Activated CD4-positive, alpha-beta T cell treated with anti-CD3 and anti-CD28 coated beads for 1 hour (primary cell): ENCODE data around the gene TSHZ2.

Source experiments
- DNase-seq: peaks from one replicate; pipeline ENCODE4 v3.0.0-alpha.2; 2020

The TSHZ2 gene

DNA sequence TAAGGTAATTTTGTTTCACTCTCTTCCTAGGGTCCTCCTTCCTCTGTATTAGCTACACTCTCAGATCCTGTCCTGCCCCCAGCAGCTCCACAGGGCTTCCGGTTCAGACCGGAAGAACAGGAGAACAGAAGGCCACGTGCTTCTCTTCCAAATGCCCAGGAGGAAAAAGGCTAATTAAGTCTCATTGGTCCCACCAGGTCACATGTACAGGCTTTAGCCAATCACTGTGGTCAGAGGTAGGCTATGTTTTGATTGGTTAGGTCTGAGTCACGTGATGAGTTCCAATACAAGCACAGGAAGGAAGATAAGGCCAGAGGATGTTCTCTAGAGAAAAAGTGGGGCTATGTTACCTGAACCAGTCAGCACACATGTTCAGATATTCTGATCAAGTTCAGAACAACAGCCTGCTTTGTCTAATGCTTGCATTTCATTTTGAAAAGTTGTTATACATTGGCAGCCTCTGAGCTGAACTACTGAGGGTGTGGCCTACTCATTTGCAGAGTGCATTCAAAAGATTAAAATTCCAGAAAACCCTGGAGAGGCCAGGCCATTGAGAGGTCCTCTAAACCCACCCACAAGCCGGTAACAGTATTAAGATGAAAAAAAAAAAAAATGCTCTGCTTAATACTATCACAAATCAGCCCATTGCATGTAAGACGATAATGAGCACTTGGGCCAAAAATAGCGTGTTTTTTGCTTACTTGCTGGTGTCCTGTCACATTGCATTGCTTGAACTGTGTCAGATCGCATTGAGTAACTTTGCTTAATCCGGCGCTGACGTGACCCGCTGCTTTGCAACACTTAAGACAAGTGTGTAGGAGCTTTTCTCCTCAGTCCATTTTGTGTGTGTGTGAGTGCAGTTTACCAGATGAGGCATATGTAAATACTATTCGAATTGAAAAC lies 170.3 kb downstream of the TSHZ2 start:
- no peak for DNase-seq

DNA sequence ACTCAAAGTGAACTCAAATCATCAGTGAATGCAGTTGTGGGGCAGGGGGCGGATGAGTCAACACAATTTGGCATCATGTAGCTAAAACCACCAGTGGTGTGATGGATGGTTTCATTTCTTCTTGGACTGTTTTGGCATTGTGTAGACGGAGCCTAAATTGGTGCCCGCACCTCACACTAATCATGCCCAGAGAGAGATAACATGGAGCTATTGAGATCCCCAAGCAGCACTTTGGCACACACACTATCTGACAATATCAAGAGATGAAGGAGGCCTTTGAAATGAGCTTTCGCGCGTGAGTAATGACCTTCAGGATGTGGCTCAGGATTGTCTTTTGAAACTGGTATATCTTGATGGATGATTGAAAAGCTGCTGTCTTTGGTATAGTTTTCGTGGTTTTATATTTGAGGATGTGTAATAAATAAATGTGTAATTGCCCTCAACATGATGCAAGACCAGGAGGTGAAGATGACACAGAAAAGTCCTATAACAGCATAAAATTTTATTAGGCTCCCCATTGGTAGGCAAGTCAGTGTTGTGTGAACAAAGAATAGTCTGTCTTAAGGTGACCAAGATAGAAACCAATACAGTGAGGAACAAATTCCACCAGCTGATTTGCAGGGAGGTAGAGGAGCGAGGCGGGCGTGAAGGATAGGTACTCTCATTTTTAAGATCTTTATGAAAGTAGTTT lies 174.2 kb downstream of the TSHZ2 start:
- no peak for DNase-seq

DNA sequence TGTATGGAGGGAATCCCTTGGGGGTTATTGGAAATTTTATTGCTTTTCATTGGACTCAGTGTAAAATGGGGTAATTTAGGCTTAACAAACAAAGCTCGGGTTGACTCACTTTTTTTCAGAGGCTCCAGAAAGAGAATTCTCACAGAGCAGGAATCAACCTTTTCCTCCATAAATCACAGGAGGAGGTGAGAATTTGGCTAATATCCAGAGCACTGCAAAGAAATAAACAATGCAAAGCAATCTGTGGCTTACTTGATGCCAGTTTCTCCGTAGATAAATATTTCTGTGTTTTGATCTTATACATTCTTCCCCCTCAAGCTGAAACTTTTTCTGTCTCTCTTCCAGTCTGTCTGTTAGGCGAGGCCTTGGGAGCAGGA lies 176.6 kb downstream of the TSHZ2 start:
- no peak for DNase-seq

DNA sequence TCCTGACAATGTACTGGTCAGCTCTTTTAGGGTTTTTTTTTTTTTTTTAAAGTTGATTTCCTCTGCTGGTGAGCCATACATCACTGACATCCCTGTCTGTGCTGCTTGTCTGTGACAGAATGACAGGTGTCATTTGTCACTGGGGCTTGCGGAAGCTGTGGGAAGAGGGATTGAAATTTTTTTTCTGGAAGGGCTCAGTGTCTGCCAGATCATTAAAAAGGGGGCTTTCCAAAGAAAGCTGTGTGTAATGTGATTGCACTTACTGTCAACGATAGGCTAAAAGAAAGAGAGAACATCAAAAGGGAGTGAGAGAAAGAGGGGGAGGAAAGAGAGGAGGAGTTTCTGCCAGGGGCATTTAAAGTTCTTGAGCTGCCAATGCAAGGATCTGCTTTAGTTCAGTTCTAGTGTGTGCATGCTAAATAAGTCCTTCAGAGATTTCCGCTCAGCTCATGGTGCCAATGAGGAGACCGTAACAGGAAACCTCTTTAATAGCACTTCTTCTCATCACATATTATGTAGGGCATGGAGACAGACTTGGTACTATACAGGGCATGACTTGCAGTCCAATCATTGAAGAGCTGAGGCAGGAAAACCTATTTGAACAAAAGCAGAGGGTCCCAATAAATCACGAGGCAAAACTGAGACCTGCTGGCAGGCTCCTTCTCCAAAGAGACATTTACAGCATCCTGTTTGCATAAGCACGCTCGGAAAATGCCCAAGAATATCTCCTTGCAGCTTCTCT lies 177.2 kb downstream of the TSHZ2 start:
- no peak for DNase-seq

DNA sequence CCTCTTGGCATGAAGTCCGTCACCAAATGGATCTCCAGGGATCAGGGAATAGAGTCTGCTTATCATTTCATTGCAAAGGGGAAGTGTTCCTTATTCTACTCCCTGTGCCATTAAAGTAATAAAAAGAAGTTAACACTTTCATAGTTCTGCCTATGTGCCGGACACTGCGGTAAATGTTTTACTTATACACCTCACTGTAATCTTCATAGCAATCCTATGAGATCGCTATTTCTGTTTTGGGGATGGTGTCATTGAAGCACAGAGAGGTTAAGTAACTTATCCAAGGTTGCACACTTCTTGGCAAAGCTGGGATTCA lies 177.7 kb downstream of the TSHZ2 start:
- no peak for DNase-seq

DNA sequence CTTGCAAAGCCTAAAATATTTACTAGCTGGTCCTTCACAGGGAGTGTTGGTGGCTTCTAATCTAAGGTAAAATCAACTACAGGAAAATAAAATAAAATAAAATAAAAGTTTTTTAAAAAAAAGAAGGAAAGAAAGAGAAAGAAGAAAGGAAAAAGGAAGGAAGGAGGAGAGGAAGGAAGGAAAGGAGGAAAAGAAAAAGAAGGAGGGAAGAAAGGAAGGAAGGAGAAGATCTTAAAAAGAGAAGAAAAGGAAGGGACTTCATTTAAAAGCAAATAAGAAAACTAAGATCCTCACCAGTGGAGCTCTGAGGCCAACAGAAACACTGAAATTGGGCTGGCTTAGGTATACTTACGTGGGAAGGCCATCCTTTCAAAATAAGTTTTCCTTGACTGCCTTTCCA lies 178.4 kb downstream of the TSHZ2 start:
- no peak for DNase-seq

DNA sequence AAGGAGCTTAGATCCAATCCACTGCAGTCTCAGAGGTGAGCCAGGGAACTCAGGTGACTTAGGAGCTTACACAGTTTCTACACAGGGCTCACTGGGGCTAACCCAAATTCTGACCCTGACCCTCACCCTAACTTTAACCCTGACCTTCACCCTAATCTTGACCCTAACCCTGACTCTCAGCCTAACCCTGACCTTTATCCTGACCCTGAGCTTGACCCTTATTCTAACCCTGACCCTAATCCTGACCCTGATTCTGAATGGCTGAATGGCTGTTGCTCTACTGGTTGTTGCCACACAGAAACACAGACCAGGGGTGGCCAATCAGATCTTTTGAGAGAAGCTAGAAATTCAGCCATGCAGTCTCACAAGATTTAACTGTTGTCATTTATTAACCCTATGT lies 180.1 kb downstream of the TSHZ2 start:
- no peak for DNase-seq

DNA sequence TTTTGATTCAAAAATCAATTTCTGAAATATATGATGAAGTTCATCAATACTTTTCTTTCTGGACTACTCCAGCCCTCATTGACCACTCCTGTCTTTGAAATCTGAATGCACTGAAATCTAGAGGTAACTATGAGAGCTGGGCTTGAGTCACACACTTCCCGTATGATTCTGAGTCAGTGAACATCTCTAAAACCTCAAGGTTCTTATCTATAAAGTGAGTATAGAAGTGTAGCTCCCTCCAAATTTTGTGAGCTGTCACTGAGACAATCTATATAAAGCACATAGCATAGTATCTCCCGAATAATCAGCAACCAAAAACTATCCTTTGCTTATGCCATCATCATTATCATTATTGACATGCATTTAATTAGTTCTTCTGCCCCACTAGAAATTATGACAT lies 182.4 kb downstream of the TSHZ2 start:
- no peak for DNase-seq

DNA sequence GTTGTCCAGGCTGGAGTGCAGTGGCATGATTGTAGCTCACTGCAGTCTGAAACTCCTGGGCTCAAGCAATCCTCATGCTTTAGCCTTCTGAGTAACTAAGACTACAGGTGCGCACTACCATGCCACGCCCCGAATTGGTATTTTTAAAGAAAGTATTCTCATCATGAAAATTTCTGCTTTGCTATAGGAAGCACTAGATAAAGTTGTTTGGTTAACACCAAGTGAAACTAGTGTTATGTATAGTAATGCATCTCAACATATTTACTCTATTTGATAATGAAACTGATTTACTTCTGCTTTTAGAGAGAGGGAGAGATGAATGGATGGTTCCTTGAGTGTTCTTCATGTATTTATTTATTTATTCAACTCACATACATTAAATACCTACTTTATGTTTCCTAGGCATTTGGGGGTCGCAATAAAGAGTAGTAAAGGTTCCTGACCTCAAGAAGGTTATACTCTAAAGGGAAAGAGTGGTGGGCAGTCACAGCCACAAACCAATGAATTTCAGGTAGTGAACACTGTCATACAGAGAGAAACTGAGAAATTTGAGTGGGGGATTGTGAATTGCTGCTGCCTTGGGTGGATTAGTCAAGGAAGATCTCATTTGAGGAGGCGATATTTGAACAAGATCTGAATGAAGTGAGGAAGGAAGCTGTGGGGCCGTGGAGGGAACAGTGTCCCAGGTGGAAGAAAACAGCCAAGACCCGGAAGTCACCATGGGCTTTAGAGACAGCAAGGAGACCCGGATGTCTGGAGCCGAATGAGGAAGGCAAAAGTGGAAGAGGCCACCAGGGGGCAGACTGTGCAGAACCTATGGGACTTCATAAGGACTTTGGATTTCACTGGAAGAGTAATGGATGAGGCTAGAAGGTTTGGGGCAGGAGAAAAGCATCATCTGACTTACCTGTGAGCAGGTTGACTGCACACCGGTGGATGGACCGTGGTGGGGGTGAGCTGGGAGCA lies 185.6 kb downstream of the TSHZ2 start:
- DNase-seq = no peak

DNA sequence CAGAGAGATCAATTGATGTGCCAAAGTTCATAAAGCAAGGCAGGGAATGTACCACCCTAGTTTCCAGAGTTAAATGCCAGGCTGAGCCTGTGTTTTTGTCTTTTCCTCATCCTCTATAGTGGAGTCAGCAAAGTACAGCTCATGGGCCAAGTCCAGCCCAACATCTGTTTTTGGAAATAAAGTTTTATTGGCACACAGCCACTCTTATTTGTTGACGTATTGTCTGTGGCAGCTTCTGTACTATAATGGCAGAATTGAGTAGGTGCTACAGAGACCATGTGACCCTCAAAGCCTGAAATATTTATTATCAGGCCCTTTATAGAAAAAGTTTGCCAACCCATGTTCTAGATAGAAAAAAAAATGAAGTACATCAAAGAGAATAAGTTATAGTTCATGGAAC lies 187.0 kb downstream of the TSHZ2 start:
- DNase-seq = no peak

DNA sequence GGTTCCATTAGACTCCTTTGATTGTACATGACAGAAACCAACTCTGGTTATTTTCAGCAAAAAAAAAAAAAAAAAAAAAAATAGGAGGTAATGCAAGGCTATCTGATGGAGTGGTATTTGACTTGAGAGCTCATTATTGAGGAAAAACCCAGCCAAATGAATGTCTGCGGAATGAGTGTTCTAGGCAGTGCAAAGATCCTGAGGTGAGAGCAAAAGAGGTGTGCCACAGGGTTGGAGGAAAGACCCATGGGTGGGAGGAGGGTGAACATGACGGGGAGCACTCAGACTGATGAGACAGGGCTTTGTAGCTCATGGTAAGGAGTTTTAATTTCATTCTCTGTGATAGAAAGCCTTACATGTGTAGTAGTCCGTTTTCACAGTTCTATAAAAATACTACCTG lies 188.9 kb downstream of the TSHZ2 start:
- DNase-seq = no peak

DNA sequence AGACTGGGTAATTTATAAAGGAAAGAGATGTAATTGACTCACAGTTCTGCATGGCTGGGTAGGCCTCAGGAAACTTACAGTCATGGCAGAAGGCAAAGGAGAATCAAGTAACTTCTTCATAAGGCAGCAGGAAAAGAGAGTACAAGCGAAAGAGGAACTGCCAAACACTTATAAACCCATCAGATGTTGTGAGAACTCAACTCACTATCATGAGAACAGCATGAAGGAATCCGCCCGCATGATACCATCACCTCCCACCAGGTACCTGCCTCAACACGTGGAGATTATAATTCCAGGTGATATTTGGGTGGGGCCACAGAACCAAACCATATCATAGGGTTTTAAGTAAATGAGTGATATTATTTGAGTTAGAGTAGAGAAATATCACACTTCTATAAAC lies 189.3 kb downstream of the TSHZ2 start:
- no peak for DNase-seq

DNA sequence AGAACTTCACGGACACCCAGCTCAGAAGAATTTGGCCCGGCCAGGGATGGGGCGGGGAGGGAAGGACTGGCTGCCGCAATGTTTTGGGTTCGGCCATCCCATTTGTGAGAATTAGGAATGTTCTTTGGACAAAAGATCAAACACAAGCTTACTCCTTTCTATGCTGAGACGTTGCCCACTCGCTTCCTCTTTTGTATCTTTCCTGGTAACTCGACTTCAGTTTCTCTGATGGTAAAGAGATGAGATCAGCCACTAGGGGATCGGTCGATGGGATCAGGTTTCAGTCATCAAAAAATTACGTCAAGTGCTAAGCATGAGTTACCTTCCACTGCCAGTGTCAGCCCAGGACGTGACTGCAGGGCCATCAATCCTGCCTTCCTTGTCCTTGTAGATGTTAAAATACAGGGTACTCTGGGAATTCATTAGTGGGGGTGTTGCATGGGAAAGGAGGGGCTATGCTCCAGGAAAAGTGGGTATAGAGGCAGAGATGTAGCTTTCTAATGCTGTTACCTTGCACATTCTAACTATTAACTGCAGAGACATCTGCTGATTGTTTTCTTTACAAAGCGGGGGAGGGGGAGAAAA lies 190.2 kb downstream of the TSHZ2 start:
- DNase-seq = no peak

DNA sequence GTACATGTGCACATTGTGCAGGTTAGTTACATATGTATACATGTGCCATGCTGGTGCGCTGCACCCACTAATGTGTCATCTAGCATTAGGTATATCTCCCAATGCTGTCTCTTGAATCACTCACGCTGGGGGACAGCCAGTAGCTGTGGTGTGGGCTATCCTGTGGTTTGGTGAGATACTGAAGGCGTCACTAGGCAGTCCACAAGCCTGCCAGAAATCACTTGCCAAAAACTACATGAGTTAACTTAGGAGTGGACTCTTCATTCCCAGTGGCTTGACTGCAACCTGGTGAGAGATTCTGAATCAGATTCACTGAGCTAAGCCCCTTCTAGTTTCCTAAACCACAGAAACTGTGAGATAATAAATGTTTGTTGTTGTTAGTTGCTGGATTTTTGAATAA lies 191.3 kb downstream of the TSHZ2 start:
- DNase-seq = no peak

DNA sequence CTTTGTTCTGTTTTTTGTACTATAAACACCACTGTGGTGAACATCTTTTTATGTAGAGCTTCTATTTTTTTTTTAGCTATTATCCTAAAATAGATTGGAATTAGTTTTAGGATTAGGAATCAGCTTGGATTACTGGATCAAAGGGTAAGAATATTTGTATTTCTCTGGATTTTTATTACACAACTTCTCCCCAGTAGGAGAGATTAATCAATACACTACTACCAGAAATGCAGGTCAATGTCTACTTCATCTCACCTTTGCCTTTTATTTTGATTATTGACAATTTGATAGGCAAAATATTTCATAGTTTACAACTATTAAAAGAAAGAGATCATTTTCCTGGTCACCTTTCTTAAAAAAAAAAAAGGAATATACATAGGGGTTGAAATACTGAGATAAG lies 191.9 kb downstream of the TSHZ2 start:
- DNase-seq = no peak

DNA sequence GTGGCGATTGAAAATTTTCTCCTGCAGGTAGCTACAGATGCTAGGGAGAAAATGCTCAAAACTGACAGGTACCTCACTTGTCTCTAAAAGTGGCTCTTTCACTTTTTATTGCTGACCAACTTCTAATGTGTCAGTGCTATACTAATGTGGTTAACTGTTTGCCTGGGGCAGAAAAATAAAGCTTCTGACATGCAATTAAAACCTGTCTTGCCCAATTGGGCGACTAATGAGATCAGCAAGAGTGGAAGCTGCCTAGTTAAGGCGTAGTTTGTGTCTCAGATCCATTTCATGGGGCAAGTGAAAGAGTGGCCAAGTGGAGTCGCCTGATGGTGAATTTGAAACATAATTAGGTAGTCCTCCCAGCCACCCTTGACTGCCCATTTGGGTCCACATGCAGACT lies 193.3 kb downstream of the TSHZ2 start:
- DNase-seq = no peak

DNA sequence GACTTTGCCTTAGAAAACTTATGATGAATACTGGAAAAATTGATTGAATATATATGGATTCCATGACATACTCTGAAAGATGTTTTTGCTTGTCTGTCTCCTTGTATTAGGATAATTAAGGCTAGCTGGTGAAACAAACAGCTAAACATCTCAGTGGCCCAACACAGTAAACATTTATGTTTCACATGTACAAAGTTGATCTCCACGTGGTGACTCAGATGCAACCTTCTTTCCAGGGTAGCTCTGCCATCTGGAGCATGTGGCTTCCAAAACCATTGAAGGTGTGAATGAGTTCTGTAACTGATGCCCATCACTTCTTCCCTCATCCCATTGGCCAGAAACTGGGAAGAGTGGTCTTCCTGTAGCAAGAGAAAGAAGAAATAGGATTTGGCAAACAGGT lies 196.3 kb downstream of the TSHZ2 start:
- DNase-seq = no peak

DNA sequence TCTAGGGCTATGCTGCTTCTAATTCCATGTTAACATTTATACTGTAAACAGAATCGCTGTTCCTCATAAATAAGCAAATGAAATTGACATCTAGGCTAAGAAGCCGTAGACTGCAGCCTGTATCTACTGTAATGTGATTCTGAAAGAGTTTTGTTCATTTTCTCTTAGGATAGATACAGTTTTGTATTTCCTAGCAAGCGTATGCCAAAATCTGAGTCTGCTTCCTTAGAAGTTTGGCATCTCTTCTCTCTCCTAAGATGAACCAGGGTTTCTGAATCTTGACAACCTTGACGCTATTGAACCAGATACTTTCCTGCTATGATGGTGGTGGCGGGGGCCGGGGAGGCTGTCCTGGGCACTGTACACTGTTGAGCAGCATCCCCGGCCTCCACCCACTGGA lies 198.0 kb downstream of the TSHZ2 start:
- no peak for DNase-seq

DNA sequence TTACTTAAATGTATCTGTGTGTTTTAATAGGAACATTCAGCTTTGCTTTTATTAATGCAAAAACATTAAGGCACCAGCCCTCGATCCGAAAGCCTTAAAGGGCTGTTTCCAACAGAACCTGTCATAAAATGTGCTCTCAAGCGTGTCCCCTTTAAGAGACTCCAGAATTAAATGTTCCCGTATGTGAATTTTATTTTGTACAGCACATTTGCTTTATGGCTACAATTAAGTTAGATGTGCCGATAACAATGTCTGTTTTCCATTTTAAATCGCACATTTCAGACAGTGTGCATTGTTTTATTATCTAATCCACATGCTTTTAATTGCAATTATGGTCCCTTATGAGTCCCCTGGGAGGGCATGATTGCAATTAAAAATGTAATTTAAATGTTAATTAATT lies 198.9 kb downstream of the TSHZ2 start:
- DNase-seq = no peak

DNA sequence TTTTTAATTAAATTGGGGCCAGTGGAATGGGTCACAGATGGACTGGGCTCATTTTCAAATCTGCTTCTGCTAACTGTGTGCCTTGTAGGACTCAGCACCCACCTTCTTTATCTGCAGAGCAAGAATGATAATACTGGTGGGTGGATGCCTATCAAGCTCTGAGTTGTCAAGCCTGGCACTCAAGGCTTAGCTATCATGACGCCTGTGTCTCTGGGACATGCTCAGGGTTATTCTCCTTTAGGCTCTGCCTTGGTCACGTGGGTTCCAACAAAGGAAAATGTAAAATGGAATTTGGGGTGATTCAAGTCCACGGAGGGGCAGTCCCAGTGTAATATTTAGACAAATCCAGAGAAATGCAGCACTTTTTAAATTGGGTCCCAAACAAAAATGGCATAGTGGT lies 202.3 kb downstream of the TSHZ2 start:
- no peak for DNase-seq

DNA sequence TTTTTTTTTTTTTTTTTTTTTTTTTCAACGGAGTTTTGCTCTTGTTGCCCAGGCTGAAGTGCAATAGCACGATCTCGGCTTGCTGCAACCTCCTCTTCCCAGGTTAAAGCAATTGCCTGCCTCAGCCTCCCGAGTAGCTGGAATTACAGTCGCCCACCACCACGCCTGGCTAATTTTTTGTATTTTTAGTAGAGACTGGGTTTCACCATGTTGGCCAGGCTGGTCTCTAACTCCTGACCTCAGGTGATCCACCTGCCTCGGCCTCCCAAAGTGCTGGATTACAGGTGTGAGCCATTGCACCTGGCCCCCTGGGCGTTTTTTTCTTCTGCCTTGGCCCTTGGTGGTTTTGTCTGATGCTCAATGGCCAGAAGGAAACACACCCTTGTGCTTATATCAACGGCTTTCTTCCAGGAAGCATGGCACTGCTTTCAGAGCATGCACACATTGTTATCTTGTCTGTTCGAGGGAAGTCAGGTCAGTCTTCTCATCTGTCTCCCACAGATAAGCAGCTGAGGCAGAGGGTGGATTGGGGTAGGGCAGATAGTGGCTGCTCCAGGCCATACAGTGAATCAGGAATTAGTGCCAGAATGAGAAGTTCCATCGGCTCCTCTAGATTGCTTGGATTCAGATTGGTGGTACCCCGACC lies 203.1 kb downstream of the TSHZ2 start:
- DNase-seq = no peak

DNA sequence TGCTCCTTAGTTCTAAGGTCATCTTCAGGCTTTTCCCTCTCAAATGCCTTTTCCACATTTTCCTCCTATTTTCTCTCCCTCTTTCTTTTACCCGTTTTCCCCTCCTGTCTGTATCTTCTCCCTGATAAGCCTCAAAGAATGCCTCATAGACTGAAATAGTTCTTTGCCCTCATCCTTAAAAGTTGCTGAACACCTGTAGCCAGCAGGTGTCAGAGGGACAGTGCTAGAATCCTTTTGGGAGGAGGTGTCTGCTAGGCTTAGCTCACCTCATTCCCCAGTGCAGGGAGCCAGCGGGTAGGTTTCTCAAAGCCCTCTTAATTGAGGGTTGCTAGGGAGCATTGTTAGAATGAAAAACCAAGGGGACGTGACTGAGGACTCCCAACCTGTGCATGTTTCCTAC lies 204.0 kb downstream of the TSHZ2 start:
- no peak for DNase-seq
